Measurements from ENCODE around the gene PSTPIP1.

PSTPIP1 gene

DNA sequence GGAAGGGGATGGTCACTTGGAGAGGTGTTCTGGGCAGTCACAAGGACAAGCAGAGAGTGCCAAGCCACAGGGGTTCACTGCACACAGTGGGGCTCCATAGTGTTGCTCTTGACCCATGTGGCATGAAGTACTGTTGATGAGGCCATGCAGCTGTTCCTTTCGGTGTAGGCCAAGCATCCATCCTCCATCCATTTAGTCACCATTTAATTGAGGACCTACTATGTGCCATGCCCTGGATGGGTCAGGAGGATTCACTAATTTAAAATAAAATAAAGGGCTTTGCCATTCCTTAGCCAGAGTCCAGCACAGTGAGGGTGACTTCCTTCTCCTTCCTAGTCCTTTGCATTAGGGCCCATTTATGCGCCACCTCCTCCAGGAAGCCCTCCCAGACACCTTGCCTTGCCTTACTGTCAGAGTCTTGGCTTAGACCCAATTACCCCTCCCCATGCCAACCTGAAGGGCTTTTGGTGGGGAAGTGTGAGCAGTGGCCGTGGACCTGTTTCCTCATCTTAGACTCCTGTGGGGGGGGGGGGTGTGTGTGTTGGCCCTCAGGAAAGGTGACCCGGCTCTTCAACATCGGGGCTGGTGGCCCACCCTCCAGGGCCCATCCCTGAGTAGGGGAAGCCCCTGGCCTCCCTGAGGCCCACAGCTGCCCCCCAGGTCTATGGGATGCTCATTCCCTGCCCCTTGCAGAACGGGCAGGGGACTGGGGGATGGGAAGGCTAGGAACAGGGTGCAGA, 25.6 kb downstream of the PSTPIP1 start:
- DNase-seq: no peak

DNA sequence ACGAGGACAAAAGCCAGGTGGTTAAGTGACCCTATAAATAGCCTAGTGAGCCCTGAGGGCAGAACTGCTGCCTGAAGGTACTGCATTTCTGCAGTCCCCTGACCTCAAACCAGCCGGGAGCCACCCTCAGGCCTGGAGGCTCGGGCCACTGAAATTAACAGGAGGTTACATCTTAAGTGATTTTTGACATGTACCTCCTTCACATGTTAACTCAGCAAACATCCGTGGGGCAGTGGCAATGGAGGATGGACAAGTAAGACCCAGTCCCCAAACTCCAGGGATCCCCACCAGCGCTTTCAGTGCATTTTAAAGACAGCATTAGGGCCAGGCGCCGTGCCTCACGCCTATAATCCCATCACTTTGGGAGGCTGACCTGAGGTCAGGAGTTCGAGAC, 26.2 kb downstream of the PSTPIP1 start:
- DNase-seq: no peak

DNA sequence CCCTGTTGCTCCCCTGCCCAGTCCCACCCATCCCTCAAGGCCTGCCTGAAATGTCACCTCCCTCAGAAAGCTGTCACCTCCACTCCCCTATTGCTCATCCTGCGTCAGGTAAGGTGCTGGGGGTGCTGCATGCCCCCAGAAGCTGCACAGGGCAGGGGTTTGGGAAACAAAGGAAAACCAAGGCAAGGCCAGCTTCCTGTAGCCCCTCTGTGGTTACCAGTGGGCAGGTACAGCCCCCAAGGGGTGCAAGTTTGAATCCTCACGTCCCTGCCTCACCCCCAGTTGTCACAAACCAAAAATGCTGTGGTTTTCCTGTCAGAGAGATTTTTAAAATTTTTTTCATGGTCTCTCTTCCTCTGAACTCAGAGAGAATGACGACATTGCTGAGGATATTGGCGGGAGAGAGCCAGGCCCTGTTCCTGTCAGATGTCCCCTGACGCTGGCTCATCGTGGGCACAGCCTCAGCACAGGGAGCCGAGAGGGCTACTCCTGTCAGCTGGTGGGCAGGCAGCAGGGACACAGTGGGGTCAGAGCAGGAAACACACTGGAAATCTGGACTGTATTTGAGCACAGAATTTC, 27.0 kb downstream of the PSTPIP1 start:
- no peak for DNase-seq

DNA sequence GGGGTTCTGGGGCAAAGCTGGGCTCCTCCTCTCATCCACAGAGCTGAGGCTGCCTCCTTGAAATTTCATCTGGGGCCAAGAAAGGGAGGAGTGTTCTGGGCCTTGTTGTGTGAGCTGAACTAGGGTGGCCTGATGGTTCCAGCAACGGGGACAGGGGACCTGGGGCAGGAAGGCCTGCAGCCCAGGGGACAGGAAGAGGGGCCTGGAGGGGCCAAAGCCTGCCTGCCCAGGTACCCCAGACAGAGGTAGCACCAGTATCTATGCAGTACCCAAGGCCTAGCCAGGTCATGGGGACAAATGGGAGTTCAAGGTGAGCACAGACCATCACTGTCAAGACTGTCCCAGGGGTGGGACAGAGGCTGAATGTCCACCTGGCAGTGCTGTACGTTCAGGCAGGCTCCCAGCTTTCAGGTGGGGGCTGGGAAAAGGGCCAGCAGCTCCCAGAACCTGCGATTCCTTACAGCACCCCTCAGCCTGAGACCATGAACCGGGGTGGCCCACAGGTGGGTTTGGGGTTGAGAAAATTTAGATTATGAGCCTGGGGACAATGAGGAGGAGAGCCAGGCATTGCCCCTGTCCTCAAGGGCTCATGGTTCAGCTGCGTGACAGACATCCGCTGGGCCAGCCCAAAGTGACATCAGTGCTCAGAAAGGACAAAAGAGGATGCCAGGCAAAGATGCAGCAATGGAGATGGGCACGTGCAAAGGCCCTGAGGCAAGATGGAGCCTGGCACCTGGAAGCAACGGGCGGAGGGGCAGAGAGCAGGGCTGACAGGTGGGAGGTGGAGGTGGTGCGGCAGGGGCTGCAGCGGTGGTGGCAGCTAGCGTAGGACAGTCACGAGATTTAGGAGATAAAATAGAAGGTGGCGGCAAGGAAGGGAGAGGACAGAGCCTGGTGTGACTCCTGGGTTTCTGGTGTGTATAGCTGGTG, 28.0 kb downstream of the PSTPIP1 start:
- DNase-seq: no peak

DNA sequence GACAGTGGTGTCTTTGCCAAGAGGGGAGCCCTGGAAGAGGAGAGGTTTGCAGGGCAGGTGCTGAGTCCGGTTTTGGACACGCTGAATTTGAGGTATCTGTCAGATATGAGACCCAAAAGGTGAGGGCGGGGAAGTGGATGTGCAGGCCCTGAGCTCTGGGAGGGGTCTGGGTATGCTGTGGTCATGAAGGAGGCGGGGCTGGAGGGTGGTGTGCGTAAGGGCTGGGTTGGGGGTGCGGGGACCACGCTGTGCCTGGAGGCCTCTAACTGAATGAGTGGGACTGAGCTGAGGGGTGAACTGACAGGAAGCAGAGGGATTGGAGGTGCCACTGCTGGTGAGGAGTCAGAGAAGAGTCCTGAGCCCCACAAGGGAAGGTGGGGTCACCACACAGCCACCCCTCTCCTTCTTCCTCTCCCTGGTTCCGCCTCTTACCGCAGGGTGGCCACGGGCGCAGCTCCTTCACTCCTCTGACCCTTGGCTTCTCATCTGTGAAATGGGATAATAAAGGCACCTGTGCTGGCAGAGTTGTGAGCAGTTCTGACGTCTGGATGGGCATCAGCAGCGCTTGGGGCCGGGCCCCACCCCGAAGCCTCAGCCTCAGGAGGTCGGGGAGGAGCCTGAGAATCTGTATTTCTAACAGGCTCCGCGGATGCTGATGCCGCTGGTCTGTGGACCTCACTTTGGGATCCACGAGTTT, 28.8 kb downstream of the PSTPIP1 start:
- DNase-seq: no peak

DNA sequence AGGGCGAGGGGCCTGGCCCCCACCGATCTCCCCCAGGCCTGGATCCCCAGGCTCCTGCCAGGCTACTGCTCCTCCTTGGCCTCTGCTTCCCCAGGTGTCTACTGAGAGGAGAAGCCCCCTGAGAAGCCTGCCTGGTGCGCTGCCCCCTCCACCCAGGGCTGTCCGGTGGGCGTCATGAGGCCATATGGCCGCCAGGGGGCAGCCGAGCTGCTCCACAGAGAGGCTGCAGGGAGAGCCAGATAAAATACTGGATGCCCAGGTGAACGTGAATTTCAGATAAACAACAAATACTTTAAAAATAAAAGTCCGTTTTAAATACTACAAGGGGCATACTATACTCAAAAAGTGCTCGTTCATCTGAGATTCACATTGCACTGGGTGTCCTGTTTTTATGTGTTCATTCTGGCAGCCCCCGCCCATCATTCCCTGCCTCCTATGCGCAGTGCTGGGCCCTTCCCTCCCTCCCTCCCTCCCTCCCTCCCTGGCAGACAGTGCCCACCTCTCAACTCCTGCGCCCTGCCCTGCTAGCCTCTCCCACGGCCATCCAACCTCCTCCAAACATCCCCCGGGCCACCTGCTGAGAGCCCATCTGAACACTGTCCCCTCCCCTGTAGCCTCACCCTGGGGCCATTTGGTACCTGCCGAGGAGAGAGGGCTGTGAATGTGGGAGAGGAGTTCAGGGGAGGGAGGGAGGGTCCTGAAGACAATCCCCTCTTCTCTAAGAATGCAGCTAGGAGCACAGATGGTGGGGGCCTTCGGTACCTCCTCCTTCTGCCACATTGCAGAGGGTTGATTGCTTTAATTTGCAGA, 29.6 kb downstream of the PSTPIP1 start:
- peak; percentile 67 for DNase-seq

DNA sequence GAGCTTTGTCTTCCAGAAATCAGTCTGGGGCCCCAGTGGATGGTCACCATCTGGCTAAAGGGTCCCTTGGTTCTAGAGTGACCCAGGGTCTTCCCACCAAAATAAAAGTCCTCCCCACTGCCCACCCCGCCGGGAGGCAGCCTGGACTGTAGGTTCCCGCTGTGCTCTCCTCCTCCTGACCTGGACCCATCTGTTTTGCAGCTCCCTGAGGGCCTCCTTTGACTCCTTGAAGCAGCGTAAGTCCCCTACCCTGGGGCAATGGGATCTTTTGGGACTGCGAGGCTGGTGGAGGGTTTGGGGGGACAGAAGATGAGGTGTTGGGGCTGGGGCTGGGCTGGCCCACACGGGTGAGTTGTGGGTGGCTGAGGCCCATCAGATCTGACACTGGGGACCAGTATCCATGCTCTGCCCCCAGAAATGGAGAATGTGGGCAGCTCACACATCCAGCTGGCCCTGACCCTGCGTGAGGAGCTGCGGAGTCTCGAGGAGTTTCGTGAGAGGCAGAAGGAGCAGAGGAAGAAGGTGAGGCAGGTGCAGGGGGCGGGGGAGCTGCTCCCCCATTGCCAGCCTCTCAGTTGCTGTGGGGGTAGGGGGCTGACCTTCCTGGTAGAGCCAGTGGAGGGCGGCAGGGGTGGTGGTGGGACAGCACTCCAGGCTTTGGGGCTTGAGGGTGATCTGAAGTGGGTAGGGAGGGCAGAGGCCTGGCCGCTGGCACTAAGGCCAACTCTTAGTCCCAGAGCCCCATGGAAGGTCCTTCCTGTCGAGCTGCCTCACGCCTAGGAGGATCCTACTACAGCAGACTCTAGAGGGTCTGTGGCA, 30.4 kb downstream of the PSTPIP1 start:
- DNase-seq: no peak

DNA sequence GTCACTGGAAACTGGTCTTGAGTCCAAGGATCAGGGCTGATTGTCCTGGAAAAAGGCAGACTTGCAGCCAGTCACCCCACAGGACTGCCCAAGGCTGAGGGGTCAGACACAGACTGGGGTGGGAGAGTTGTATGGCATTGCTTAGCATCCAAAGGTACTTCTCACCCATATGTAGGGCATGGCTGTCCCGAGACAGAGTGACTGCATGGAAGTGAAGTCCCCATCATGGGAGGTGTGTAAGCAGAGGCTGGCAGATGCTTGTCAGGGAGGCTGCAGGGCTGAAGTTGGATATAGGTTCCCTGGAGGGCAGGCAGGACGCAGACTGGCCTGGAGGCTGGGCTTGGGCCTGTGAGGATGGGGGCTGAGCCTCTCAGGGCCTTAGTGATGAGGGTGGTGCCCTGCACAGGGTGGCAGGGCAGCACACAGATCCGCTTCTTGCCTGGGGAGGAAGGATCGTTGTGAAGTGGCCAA, 31.1 kb downstream of the PSTPIP1 start:
- no peak for DNase-seq

DNA sequence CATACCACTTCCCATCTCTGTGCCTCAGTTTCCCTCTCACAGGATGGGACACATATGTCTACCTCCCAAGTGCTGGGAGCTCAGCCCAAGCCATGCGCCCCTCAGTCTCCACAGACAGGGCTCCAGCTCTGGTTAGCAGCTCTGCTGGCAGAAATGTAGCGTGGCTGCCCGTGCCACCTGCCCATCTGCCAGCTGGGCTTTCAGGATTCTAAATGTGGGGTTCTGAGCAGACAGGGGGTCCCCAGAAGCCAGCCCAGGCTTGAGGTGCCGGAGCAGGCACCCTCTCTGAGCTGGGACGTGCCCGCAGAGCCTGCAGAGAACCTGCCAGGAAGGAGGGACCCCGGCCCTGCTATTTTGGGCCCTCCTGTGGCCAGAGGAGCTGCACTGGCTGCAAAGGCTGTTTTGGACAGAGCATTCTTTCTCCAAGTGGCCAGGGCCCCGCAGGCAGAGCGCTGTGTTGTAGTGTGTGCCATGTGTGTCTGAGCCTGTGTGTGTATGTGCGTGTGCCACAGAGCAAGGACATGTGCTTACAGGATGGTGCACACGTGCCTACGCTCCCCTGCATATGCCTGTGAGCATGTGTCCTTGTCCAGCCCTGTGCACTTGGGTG, 31.7 kb downstream of the PSTPIP1 start:
- DNase-seq: no peak

DNA sequence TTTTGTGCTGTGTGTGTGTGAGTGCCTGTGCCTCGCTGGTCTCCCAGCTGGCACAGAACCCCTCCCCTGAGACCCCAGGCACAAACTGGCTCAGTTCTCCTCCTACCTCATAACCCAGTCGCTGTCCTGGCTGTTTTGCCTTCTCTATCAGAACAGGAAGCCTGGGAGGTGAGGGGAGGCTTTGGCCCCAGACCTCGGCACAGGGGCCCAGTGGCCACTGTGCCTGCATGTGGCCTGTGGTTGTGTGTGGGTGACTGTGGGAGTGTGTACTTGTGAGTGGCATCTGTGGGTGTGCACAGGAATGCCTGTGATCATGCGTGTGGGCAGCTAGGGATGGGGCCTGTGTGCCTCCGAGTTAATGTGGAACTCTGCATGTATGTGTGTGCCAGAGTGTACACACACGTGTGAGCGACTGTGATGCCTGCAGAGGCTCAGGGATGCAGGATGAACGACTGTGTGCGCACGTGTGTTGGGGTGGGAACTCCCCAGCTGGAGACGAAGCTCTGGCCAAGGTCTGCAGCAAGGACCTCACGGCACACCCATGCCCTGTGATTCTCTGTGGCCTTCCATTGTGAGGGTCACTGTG, 32.3 kb downstream of the PSTPIP1 start:
- no peak for DNase-seq

DNA sequence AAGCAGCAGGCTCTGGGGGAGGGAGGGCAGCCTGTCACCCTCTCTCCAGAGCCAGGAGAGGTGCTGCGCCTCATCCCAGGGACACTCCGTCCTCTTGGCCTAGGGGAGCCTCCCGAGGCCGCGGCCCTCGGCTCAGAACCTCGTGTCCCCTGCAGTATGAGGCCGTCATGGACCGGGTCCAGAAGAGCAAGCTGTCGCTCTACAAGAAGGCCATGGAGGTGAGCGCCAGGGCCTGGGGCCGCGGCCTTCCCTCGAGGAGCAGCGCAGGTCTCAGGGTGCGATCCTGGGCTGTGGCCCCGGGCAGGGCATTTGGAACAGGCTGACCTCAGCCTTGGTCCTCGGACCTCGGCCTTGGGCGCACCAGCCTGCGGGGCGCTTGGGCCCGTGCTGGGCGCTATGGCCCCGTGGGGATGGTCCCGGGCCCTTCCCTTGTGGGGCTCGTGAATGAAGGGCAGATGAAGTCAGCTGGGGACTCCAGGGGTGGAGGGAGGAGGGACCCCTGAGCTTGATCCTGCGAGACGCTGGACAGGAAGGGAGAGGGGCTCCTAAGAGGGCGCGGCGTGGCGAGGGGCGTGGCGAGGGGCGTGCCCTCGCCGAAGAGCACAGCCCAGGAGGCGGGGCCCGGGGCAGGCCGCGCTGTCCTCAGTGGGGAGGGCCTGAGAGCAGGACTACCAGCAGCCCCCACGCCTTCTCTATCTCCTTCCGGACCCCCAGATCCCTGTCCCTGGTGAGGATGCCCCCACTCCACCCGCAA, 32.9 kb downstream of the PSTPIP1 start:
- no peak for DNase-seq

DNA sequence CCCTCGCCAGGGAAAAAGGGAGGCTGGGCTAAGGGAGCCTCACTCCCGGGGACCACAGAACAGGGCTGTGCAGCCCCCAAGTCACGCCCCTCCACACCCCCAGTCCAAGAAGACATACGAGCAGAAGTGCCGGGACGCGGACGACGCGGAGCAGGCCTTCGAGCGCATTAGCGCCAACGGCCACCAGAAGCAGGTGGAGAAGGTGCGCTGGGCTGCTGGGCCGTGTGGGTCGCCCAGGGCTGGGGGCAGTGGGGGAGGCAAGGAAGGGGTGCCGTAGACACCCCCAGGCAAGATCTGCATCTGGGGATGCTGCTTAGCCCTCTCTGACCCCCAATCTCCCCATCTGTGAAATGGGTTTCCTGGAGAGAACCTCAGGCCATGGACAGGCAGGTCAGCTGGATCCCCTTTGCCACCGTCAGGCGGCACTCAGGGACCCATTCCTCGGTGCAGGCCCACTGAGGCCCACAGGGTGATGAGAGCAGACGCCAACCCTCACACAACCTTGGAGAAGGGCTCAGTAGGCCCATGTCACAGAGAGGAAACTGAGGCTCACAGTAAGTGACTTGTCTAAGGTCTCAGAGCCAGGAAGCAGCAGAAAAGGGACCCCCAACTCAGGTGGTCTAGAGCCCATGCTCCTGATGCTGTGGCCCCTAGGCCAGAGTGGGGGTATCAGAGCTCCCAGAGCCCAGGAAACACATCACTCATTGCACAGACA, 33.7 kb downstream of the PSTPIP1 start:
- no peak for DNase-seq

DNA sequence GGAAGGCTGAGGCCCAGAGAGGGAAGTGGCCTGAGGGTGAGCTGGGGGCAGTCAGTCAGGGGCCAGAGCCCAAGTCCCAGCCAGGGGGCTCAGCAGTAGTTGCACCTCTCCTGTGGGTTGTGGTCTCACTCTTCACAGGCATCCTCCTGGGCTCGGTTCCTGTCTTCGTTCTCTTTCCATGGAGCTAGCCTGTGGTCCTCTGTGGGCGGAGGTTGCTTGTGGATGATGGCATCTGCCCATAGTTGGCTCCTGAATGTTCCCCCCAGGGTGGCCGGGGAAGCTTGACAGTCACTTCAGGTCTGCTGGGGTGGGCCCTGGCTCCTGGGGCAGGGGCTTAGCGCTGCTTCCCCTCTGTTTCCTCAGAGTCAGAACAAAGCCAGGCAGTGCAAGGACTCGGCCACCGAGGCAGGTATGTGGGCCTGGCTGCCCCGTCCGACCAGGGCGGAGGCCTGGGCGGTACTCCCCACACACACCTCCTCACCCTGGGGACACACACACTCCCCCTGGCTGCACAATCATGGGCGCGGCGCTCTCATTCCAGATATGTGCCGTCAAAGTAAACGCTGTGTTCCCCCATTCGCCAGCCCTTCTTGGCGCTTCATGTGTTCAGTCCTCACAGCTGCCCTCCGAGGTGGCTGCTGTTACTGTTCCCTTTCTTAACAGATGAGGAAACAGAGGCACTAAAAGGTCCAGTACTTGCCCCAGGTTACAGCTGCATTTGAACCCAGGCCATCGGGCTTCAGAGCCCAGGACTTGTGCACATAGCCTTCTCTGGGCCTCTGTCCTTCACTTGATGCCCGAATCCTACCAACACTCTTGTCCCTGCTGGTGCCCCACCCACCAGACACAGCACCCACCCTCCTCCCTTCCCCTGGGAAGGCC, 34.5 kb downstream of the PSTPIP1 start:
- no peak for DNase-seq

DNA sequence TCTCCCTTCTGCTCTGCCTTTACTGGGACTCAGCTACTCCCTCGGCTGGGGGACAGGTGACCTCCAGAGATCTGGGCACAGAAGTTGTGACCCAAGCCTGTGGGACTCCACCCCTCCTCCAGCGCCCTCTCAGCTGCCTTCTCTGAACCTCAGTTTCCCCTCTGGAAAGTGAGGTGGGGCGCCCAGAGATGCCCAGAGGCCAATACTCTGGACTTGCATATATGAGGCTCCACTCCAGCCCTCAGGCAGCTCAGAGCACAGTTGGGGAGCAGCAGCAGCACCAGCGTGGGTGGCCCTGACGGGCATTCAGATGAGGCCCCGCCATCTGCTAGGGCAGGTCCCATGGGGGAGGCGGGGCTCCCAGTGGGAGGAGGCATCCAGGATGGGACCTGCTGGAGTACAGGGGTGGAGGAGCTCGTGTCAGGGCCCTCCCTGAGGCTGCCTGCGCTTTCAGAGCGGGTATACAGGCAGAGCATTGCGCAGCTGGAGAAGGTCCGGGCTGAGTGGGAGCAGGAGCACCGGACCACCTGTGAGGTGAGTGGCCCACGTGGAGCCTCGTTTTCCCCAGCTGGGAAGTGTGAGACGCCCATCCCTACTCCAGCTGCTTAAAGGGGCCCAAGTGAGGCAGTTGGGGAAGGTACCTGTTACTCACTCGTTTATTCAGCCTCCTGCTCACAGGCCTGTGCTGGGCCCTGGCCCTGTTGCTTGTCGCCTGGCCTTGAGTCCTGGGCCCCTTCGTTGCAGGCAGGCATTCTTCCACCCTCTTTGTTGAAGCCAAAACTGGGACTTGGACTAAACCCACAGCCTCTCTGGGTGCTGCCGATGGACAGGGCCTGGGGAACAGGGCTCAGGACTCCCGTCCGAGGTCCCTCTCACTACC, 35.4 kb downstream of the PSTPIP1 start:
- no peak for DNase-seq

DNA sequence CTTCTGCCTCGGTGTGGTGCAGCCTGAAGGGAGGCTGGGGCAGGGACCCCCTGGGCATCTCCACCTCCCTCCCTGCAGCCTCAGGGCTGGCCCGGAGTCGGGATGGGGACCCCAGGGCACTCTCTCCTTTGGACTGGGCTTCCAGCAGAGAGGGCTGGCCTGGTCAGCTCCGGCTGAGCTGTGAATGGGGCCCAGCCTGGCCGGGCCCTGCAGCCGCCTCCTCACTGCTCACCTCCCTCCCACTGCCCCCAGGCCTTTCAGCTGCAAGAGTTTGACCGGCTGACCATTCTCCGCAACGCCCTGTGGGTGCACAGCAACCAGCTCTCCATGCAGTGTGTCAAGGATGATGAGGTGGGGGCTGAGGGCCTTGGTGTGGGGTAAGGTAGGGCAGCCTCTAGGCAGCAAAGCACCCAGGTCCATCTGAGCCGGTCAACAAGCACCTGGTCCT, 36.0 kb downstream of the PSTPIP1 start:
- no peak for DNase-seq

DNA sequence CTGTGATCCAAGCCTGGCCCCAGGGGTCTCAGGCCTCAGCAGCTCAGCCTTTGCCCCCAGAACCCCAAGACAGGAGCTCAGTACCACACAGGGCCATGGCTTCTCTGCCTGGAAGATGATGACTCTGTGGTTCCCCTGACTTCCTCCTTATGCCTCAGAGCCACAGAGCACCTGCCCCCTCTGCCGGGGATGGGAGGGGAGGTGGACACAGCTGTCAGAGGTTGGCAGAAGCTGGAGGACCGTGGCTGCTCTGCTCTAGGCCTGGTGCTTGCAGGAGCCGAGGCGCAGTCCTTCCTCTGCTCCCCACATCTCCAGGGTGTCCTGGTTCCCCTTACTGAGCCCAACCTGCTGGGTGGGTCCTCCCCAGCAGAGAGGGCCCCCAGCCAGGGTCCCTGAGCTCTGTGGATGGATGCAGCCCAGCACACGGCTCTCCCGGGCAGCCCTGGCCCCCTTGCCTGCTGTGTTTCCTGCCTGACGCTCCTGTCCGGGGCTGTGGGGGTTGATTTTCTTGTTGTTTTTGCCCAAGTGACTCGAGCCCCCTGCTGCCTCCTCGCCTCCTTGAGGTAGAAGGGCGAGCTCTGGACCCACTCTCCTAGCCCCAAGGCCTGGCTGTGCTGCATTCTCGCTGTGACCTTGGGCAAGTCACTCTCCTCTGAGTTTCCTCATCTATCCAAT, 36.6 kb downstream of the PSTPIP1 start:
- DNase-seq: peak; percentile 49
